T1000 (cell line): ENCODE results near the gene NOXO1.

Experiments used
- DNase-seq: peaks from one replicate; lab custom pipeline; 2025; ENCODE audit warnings: mixed read lengths; lab: John Stamatoyannopoulos, UW

Gene NOXO1

DNA sequence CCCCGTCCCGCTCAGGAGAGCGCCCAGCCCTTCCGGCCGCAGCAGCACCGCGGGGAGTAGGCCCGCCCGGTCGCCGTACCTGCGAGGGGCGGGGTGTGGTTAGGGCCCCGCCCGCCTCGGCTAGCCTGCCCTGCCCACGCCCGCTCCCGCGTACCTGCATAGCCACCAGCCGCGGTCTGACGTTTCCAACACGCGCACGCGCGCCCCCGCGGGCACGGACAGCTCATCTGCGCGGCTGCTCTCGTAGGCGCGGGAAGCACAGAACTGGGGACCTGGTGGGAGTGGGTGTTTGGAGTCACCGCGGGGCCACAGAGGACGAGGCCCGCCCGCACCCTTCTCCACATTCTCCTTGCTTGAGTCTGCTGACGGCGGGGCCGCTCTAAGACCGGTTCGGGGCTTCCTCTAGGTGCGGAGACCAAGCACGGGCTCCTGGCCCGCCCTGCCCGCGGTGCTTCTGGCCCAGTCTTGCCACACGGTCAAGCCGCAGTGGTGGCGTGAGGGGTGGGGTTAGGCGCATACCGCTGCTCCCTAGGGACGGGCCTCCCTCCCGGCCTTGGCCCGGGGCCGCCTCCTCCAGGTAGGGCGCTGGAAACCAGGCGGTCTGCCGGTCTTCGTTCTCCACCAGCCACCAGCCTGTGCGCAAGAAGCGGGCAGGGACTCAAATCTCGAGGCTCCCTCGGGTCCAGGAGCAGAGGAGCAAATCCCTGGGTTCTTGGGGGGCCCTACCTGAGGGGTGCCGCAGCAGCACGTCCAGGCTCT, 1.8 kb downstream of the NOXO1 start:
- DNase-seq, result no peak

DNA sequence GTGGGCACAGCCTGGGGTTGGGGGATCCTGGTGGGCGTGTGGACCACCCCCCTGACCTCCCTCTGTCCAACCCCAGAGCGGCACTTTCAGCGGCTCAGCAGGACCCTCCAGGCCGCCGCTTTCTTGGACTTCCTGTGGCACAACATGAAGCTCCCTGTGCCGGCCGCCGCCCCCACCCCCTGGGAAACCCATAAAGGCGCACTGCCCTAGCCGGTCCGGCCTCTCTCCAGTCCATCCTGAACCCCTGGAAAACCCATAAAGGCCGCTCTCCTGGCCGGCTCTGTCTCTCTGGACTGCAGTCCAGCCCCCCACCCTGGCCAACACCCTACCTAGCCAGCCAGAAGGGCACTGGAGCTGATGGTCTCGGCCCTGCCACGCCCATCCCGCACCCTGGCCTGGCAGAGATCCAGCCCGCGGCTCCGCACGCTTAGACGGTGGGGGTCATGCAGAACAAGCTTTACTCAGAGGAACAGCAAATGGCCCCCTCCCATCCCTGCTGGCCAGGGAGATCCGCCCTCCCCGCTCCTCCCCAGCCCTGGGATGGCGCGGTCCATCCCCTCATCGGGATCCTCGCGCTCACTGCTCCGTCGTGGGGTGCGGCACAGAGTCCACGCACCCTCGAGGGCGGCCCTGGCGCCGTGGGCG, 2.7 kb downstream of the NOXO1 start:
- DNase-seq, result no peak

DNA sequence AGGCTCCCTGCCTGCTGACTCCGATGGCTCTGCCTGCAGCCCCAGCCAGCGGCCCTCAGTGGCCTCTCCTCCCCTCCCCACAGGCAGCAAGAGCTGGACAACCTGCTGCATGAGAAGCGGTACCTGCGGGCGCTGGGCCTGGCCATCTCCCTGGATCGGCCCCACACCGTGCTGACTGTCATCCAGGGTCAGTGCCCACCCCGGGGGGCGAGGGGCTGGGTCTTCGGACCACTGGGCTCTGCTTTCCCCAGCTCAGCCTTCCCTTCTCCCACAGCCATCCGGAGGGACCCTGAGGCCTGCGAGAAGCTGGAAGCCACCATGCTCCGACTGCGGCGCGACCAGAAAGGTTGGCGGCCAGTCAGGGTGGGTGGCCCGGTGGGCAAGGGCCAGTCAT, 3.4 kb downstream of the NOXO1 start:
- no peak for DNase-seq

DNA sequence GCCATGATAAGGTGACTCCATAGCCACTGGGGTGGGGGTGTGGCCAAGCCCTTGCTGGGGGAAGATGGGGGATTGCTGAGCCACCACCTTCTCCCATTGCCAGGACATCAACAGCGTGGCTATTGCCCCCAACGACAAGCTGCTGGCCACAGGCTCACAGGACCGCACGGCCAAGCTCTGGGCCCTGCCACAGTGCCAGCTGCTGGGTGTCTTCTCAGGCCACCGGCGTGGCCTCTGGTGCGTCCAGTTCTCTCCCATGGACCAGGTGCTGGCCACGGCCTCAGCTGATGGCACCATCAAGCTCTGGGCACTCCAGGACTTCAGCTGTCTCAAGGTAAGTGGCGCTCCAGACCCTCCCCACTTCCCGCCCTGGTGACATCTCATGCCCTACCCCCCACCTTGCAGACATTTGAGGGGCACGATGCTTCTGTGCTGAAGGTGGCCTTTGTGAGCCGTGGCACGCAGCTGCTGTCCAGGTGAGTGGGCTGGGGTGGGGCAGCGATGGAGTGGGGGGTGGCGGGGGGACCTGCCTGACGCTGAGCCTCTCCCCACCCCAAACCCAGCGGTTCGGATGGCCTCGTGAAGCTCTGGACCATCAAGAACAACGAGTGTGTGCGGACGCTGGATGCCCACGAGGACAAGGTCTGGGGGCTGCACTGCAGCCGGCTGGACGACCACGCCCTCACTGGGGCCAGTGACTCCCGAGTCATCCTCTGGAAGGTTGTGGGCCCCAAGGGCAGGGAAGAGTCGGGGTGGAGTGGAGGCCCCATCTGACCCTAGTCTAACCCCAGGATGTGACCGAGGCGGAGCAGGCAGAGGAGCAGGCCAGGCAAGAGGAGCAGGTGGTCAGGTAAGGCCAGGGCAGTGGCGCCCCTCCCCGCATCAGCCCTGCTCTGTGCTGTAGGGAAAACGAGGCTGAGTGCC, 4.1 kb downstream of the NOXO1 start:
- no peak for DNase-seq

DNA sequence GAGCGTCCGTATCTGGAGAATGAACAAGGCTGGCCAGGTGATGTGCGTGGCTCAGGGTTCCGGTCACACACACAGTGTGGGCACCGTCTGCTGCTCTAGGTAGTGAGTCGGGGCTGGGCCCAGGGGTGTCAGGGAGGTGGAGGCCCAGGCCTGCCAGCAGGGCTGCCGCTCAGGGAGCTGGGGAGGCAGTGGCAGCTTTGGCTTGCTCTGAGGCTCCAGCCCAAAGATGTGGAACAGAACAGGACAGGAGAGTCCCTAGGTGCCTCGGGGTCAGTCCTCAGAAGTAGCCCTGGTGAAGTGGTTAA, 5.1 kb downstream of the NOXO1 start:
- DNase-seq, result no peak

DNA sequence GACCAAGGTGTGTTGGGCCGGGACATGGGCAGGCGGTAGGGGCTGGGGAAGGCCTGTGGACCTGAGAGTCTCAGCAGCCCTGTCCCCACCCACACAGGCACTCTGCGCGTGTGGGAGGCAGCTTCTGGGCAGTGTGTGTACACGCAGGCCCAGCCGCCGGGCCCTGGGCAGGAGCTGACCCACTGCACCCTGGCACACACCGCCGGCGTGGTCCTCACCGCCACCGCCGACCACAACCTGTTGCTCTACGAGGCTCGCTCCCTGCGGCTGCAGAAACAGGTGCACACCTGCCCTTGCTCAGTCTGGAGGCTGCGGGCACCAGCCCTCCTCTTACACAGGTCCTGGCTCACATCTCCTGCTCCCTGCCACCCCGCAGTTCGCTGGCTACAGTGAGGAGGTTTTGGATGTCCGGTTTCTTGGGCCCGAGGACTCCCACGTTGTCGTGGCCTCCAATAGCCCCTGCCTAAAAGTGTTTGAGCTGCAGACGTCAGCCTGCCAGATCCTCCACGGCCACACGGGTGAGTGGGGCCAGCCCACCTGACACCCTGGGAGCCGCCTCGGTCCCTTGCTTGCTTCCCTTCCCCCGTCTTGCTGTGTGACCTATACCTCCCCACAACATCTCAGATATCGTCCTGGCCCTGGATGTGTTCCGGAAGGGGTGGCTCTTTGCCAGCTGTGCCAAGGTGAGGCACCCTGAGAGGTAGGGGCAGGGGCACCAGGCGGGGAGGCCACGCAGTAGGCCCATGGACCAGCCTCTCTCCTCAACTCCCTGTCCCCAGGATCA, 5.6 kb downstream of the NOXO1 start:
- no peak for DNase-seq

DNA sequence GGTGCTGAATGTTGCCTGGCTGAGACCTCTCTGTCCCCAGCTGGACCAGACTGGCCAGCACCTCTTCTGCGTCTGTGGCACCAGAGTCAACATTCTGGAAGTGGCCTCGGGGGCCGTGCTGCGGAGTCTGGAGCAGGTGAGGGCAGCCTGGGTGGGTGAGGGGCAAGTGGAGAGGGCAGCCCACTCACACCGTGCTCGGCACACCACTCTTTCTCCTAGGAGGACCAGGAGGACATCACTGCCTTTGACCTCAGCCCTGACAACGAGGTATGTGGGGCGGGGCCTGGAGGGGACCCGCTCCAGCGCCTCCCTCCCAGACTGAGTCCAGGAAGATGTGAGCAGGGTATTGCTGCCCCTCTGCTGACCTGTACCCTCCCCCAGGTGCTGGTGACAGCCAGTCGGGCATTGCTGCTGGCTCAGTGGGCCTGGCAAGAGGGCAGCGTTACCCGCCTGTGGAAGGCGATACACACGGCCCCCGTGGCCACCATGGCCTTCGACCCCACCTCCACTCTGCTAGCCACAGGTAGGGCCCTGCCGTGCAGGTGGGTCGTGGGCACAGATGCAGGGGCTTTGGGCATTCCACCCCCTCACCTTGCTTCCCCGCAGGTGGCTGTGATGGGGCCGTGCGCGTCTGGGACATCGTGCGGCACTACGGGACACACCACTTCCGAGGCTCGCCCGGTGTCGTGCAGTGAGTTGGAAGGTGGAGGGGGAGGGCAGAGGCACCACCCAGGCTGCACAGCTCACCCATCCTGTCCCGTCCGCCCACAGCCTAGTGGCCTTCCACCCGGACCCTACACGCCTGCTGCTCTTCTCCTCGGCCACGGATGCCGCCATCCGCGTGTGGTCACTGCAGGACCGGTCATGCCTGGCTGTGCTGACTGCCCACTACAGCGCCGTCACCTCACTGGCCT, 6.9 kb downstream of the NOXO1 start:
- no peak for DNase-seq

DNA sequence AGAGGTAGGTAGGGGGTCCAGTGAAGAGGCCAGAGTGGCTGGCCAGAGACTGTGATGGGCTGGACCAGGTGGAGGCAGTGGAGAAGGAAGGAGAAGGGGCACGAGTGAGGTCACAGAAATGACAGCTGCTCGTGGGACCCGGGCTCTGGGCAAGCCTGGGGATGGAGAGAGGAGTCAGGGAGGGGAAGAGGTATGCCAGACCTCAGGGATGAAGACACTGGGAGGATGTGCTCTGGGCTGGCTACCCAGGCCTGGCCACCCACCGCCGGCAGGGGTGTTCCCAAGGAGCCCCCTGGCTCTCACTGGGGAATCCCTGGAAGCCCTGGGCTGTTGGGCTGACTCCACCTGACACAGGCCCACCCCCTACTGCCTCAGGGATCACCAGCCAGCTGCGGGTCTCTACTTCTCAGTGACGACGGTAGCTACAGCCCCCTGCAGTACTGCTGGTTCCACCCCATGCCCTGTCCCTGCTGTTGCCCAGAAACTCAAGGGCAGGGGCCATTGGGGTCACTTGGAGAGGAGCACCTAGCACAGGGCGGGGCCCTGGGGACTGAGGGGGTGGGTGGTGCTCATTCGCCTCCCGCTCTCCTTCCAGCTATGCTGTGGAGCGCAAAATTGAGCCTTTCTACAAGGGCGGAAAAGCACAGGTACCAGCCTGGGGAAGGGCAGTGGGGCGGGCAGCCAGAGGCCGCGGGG, 7.7 kb downstream of the NOXO1 start:
- DNase-seq, result no peak

DNA sequence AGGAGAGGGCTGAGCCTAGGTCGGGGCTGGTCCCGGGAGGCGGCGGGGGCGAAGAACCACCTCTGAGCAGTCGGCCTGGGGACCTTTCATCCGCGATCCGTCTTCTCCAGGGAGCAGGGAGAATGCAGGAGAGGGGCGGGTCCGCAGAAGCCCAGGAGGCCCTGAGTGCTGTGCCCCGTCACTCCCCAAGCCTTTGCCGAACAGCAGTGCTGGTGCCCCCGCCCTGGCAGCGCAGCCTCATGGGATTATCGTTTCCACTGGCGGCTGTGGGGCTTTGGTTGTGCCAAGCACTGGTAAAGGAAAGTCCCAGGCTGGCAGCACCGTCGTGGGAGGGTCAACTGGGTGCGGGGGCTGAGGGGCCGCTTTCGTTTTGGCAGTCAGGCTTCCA, 8.8 kb downstream of the NOXO1 start:
- DNase-seq, result no peak

DNA sequence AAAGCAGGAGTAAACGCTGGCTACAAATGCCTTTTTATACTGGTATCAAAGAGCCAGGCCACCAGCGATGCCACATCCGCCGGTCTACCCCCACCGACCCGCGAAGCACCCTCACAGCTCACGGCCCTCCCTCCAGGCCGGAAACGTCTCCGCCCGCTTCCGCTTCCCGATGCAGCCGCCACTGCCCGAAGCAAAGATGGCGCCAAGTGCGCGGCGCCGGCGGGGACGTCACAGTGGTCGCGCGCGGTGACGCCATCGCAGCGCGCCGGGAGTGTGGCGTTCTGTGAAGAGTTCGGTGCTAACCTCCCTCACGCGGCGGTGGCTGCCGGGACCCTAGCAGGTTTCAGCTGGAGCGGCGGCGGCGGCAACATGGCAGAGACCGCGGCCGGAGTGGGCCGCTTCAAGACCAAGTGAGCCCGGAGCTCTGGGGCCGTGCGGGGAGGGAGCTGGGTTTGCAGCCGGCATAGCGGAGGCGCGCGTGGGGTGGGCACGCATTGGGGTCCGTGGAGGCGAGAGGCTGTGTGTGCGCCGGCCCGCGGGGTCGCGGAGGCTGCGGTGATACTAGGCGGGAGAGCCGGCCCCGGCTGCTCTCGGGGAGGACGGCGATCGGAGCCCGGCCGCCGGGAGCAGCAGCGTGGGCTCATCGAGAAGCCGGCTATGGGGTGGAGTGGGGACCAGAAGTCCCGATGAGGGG, 9.3 kb downstream of the NOXO1 start, which contains the start of gene TBL3:
Gene TBL3, plus strand, starts transcription at position 258 of the 694 bp plus-strand sequence. Its CDS starts 112 bp downstream, at position 370.
- peak; percentile 90 for DNase-seq

DNA sequence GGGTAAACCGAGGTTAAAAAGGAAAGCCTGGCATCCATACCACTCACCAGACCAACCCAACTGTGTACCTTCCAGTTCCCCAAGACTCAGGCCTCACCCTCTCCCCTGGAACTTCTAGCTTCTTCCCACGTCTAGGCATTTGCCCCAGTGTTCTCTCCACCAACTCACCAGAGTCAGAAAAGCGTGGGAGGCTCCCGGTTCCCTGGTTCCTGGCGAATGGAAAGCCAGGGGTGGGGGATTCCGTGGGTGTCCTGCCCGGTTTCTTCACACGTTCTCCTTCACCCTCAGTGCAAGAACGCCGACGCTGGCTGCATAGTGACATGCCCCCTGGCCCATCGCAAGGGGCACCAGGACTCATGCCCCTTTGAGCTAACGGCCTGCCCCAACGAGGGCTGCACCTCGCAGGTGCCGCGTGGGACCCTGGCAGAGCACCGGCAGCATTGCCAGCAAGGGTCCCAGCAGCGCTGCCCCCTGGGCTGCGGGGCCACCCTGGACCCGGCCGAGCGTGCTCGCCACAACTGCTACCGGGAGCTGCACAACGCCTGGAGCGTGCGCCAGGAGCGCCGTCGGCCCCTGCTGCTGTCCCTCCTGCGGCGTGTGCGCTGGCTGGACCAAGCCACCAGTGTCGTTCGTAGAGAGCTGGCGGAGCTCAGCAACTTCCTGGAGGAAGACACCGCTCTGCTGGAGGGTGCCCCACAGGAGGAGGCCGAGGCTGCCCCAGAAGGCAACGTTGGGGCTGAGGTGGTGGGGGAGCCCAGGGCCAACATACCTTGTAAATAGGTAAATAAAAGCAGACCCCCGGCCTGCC, 12.9 kb downstream of the NOXO1 start:
- no peak for DNase-seq

DNA sequence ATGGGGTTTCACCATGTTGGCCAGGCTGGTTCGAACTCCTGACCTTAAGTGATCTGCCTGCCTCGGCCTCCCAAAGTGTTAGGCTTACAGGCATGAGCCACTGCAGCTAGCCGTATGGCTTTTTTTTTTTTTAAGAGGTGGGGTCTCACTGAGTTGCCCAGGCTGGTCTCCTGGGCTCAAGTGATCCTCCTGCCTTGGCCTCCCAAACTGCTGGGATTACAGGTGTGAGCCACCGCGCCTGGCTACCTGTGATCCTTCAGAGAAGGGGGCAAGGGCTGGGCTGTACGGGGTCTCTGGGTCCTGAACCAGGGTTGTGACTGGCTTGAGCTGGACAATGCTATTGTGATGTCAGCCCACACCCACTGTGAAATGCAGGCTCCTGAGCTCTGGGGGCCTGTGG, 14.8 kb downstream of the NOXO1 start, which contains the start of gene RNF151:
Gene RNF151, plus strand, starts transcription at position 397 of the 400 bp plus-strand sequence. CDS start 26 bp downstream, outside the sequence.
- no peak for DNase-seq

DNA sequence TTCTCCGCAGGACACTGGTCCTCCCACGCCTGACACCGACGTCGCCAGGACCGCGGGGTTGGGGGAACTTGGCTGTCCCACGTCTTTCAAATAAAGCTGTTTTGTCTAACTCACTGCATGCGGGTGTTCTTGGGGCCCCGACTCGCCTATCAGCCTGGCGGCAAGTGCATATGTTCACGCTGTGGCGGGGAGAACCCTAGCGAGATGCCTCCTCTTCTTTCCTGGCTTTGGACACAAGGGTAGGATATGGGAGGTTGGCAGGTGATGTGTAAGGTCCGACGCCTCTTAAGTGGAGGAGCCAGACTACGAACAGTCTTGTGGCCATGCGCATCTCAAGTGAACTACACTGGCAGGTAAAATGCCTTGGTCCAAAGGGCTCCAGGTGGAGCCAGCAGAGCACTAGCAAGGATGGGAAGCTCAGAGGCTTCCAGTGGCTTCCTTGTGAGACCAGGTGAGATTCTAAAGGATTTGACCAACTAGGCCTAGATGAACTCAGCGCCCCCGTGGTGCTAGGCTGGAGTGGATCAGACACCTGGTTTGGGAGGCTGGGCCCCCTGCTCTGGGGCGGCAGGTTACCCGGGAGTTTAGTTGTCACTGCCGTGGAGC, 15.8 kb downstream of the NOXO1 start:
- DNase-seq, result no peak

DNA sequence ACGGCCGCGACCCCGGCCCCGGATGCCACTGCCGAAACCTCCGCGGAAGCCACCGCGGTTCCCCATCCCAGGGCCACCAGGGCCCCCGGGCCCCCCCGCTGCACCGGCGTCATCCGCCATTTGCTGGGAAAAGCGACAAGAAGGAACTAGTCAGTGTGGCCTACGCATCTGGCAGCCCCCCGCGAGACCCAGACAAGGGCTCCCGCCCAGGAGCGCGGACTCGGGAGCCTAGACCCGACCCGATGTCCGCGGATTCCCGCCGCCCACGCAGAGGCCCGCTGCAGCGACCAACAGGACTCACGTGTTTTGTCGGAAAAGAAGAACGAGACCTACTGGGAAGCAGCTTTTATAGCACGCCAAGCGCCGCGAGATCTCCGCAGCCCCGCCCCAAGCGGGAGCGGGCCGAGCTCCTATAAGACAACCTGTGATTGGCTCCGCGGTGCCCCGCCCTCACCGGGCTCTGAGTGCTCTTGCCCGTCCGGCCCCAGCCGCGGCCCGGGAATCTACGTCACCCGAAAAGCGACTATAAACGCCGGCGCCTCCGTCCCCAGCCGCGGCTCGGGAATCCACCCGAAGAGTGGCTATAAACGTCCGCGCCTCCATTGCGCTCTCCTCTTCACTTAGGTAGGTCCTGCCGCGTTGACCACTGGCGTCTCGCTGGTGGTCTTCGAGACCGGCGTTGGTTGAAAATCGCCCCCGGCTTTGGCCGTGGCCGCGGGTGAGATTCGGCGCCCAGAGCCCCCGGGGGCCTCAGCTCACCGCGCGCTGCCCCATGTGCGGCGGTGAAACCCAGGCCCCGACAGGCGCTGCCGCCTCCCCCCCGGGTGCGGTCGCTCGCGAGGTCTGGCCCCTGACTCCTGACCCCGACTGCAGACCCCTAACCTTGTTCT, 16.5 kb downstream of the NOXO1 start, which contains the start of gene RPS2:
Gene RPS2, minus strand, starts transcription at position 321 of the 890 bp plus-strand sequence. Its CDS starts 201 bp downstream, at position 120.
- peak; percentile 98 for DNase-seq

DNA sequence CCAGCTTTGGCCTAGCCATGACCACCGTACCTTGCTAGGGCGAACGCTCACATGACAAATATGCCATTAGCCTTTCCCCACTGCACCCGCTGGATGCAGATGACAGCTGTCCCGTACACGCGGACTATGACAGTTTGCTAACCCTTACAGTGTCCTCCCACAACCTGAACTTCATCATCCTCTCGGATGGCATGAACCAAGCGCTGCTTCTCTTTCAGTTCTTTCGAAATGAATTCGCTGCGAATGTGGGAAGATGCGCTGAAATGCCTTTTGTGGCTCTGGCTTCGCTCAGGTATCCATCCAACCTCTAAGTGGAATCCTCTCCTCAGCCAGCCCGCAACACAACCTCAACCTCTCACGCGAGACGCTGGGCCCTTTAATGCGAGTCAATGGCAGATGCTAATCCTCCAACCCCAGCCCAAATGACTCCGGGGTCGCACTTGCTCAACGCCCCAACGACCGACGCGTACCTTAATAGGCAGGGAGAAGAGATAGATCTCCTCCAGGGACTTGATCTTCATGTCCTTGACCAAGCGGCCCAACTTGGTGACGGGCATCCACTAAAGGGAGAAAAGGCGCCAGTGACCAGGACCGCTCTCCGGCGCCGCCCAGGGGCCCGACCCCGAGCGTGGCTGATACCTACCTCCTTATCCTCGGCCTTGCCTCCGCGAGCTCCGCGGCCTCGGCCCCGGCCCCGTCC, 17.3 kb downstream of the NOXO1 start:
- DNase-seq, result no peak
